Measurements from ENCODE around the gene ELAVL2. TPM values are rescaled to one million over a fixed set of nuclear protein-coding genes. Genes with fewer than 3 reads are reported as not detected.

The ELAVL2 gene
- total and polyA plus RNA-seq, 2 of the 4 experiments (the other 2 are of a cell fraction): 0.36 TPM; not detected in 1

DNA sequence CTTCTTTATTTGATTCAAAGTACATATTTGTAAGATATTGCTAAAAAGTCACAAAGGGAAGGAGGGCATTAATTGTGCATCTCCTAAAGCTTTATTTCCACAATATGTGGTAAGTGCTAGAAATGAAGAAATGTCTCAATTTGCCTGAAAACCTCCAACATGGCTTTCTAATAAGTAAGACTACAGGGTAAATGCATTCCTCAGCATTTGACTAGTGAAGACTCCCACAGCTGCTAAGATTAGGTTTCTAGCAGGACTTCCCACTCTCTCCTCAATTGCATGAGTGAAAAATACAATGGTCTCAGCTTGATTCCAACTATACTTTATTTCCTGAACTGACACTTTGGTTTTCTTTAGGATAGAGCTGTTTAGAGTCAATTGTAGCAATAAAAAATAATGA lies 162.1 kb downstream of the ELAVL2 start:
- no peak overlapping the region for H3K4me2 ChIP-seq (ENCODE audit: low read depth, low read length)
- no TSS peak for BruUV-seq (replicated peaks)

More for the DNA sequence above, 162.1 kb downstream of the ELAVL2 start:
- H3K4me1 ChIP-seq (ENCODE audit: control insufficient read depth, insufficient read depth, low read length): no peaks in the 10 kb centered on the region
- H2AK5ac ChIP-seq (ENCODE audit: low read depth, low read length): no peak overlapping the region
- no peaks in the 10 kb centered on the region for H3K9me1 ChIP-seq (ENCODE audit: insufficient read depth, low read length)
- no peaks in the 10 kb centered on the region for H3K27me3 ChIP-seq (ENCODE audit: control insufficient read depth, insufficient read depth, low read length)
- no peaks in the 10 kb centered on the region for H4K20me1 ChIP-seq (ENCODE audit: insufficient read depth, low read length)
- in situ Hi-C loops (cut with MboI; ENCODE audit: low sequenced_read_pairs): no loop called here
- no peak overlapping the region for H3K18ac ChIP-seq (ENCODE audit: low read depth, low read length)
- H4K5ac ChIP-seq (ENCODE audit: low read depth, low read length): no peak overlapping the region
- no peak overlapping the region for H3K9ac ChIP-seq (ENCODE audit: low read depth, low read length)
- ChIA-PET CTCF (no interaction called here), POLR2A (ENCODE audit: unreplicated experiment) (no interaction called here)
- intact Hi-C loops (cut with micrococcal nuclease): no loop called here
- no peak for DNase-seq
- dilution Hi-C loops (cut with HindIII; ENCODE audit: low sequenced_read_pairs, unreplicated experiment): no loop called here
- no peak overlapping the region for H4K91ac ChIP-seq (ENCODE audit: insufficient read depth, low read depth, low read length)
- H3K23ac ChIP-seq (ENCODE audit: low read depth, low read length): no peak overlapping the region
- no peak overlapping the region for H2BK15ac ChIP-seq (ENCODE audit: low read depth, low read length)
- no peak for ATAC-seq (ENCODE audit: low read depth)
- no peak overlapping the region for H2AK9ac ChIP-seq (replicated peaks; ENCODE audit: low read depth, low read length, poor library complexity)
- H3K9me3 ChIP-seq (ENCODE audit: control insufficient read depth, insufficient read depth, low read length): peaks cover 4% of the 10 kb centered on the region
- no peak overlapping the region for H3K4ac ChIP-seq (ENCODE audit: low read depth, low read length)
- no peak overlapping the region for H2BK20ac ChIP-seq (ENCODE audit: low read depth, low read length)
- H2AFZ ChIP-seq (replicated peaks; ENCODE audit: low read length, poor library complexity): no peak overlapping the region
- H3K27ac ChIP-seq (ENCODE audit: insufficient read depth, low read length): no peak overlapping the region
- no peak overlapping the region for H3K14ac ChIP-seq (replicated peaks; ENCODE audit: low read depth, low read length)
- no peak overlapping the region for H4K8ac ChIP-seq (ENCODE audit: low read depth in 2 of 2, low read length in 2 of 2)
- H3K79me1 ChIP-seq (ENCODE audit: low read depth in 1 of 2, low read length in 2 of 2): no peaks in the 10 kb centered on the region
- no peak for TF ChIP-seq MAFK (IDR thresholded peaks at IDR 0.05; ENCODE audit: low read depth, low read length)
- TF ChIP-seq, protein P1, sequence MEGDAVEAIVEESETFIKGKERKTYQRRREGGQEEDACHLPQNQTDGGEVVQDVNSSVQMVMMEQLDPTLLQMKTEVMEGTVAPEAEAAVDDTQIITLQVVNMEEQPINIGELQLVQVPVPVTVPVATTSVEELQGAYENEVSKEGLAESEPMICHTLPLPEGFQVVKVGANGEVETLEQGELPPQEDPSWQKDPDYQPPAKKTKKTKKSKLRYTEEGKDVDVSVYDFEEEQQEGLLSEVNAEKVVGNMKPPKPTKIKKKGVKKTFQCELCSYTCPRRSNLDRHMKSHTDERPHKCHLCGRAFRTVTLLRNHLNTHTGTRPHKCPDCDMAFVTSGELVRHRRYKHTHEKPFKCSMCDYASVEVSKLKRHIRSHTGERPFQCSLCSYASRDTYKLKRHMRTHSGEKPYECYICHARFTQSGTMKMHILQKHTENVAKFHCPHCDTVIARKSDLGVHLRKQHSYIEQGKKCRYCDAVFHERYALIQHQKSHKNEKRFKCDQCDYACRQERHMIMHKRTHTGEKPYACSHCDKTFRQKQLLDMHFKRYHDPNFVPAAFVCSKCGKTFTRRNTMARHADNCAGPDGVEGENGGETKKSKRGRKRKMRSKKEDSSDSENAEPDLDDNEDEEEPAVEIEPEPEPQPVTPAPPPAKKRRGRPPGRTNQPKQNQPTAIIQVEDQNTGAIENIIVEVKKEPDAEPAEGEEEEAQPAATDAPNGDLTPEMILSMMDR (conservative IDR thresholded peaks at IDR 0.05; ENCODE audit: low read depth, low read length): no peak
- no peak for TF ChIP-seq RFX5 (IDR thresholded peaks at IDR 0.05; ENCODE audit: low read depth, low read length)
- no peak for TF ChIP-seq RAD21 (IDR thresholded peaks at IDR 0.05; ENCODE audit: low read length)
- no peak for TF ChIP-seq BHLHE40 (IDR thresholded peaks at IDR 0.05; ENCODE audit: low read depth, low read length)
- TF ChIP-seq, protein P2, sequence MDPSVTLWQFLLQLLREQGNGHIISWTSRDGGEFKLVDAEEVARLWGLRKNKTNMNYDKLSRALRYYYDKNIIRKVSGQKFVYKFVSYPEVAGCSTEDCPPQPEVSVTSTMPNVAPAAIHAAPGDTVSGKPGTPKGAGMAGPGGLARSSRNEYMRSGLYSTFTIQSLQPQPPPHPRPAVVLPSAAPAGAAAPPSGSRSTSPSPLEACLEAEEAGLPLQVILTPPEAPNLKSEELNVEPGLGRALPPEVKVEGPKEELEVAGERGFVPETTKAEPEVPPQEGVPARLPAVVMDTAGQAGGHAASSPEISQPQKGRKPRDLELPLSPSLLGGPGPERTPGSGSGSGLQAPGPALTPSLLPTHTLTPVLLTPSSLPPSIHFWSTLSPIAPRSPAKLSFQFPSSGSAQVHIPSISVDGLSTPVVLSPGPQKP (IDR thresholded peaks at IDR 0.05; ENCODE audit: borderline replicate concordance, low read depth, low read length): no peak
- no peak for TF ChIP-seq CEBPB (IDR thresholded peaks at IDR 0.05; ENCODE audit: low read depth, low read length)
- TF ChIP-seq NFE2L2 (IDR thresholded peaks at IDR 0.05; ENCODE audit: low read depth, low read length): no peak
- no peak for TF ChIP-seq POLR2A (IDR thresholded peaks at IDR 0.05; ENCODE audit: low read depth, low read length)
- TF ChIP-seq SMC3 (IDR thresholded peaks at IDR 0.05; ENCODE audit: low read depth, low read length): no peak
- TF ChIP-seq RCOR1 (IDR thresholded peaks at IDR 0.05; ENCODE audit: insufficient replicate concordance, low read length): no peak
- TF ChIP-seq FOS (IDR thresholded peaks at IDR 0.05; ENCODE audit: low read depth, low read length): no peak
- no peak for TF ChIP-seq MAZ (IDR thresholded peaks at IDR 0.05; ENCODE audit: borderline replicate concordance, low read depth, low read length)
- no peak for TF ChIP-seq CHD1 (IDR thresholded peaks at IDR 0.05; ENCODE audit: low read depth, low read length)
- TF ChIP-seq, protein P3, sequence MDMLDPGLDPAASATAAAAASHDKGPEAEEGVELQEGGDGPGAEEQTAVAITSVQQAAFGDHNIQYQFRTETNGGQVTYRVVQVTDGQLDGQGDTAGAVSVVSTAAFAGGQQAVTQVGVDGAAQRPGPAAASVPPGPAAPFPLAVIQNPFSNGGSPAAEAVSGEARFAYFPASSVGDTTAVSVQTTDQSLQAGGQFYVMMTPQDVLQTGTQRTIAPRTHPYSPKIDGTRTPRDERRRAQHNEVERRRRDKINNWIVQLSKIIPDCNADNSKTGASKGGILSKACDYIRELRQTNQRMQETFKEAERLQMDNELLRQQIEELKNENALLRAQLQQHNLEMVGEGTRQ (IDR thresholded peaks at IDR 0.05; ENCODE audit: low read depth, low read length): no peak
- no peak for TF ChIP-seq MXI1 (IDR thresholded peaks at IDR 0.05; ENCODE audit: borderline replicate concordance, low read depth, low read length)
- H2BK120ac ChIP-seq (ENCODE audit: low read depth, low read length): no peak overlapping the region
- no peak overlapping the region for H3K4me3 ChIP-seq (ENCODE audit: insufficient read depth, low read depth, low read length)
- H2BK5ac ChIP-seq (ENCODE audit: low read depth, low read length, poor library complexity, severe bottlenecking): no peak overlapping the region
- H3K36me3 ChIP-seq (ENCODE audit: control insufficient read depth, insufficient read depth, low read length): no peaks in the 10 kb centered on the region
- H3K56ac ChIP-seq (ENCODE audit: extremely low read depth, insufficient read depth, low read length): no peak overlapping the region
